GM18873 (cell line): Measurements from ENCODE around the gene NOTCH1.
"Not testable (repeated sequence)": the region's sequence is repeated elsewhere in the genome, so short reads cannot be mapped to it uniquely, and the experiment has no call there.

Source experiments
- ATAC-seq: cut with Tn5 transposase; IDR thresholded peaks from one replicate; pipeline ENCODE4 v1.9.1; 2021; ENCODE audit warnings: mild to moderate bottlenecking, moderate library complexity, moderate number of reproducible peaks; ENCODE audit not compliant: unreplicated experiment, low FRiP score

Gene NOTCH1

GRCh38 chr9:136579650-136580219 is 33.9 kb upstream of the NOTCH1 start:
- ATAC-seq, result not testable (repeated sequence)

- ATAC-seq, result no peak
Measured at GRCh38 chr9:136578915-136579649, 33.2 kb upstream of the NOTCH1 start.

- no peak for ATAC-seq
Measured at GRCh38 chr9:136578626-136578914, 32.7 kb upstream of the NOTCH1 start.

DNA sequence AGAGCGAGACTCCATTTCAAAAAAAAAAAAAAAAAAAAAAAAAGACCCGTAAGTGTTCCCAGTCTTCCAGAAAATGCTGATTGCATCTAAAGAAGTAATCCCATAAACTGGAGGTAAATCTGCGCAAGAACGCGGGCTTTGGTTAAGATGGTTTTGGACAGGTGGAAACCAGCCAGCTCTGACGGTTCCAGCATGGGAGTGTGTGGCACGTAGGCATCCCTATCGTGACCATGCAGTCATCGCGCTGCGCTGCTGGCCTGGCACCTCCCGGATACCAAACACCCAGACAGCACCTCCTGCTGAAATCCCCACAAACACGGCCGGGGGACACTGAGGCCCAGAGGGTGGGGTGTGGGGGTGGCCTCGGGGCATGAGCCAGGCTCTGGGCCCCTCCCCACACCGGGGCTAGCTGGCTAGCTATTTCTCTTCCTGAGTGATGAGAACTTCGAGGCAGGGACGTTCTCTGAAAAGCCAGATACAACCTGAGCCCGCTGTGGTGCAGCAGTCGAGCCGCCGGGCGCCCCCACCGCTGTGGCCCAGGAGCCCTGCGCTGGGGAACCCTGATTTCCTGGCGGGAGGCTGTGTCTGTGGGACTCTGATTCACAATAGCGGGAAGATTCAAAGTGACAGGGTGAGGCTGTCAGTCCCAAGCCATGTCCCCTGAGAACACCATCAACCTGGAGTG is 32.2 kb upstream of the NOTCH1 start:
- ATAC-seq, result no peak

GRCh38 chr9:136576269-136576626 is 30.4 kb upstream of the NOTCH1 start:
- ATAC-seq, result no peak

DNA sequence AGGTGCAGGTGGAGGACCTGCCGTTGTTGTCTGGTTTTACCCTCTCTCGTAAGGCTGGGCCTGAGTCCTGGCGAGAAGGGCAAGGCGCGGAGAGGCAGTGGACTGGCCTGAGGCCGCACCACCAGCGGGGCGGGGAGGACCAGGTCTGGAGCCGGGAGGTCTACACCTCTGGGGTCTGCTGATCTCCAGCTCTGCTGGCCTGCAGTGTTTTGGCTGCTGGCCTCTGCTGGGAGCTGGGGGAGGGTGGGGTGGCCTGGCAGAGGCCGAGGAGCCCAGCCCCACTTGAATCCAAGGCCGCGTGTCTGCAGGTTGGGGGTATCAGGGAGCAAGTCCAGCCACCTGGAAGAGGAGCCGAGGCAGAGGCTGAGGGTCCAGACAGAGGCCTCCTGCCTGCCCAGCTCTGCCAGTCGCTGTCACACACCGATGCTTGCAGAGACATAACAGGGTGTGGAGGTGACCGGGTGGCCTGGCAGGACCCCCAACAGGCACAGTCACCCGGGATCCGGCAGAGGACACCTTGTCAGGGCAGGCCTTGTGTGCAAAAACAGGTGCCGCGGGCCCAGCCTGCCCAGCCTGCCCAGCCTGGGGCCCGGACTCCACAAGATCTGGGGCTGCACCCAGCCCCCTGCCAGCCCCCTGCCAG is 29.9 kb upstream of the NOTCH1 start:
- ATAC-seq, result no peak

DNA sequence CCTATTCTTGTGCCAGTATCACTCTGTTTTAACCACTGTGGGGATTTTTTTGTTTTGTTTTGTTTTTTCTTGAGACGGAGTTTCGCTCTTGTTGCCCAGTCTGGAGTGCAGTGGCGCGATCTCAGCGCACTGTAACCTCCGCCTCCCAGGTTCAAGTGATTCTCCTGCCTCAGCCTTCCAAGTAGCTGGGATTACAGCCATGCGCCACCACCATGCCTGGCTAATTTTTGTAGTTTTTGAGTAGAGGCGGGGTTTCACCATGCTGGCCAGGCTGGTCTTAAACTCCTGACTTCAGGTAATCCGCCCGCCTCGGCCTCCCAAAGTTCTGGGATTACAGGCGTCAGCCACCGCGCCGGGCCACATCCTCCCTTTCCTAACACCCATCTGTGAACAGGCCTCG is 28.8 kb upstream of the NOTCH1 start:
- not testable (repeated sequence) for ATAC-seq

DNA sequence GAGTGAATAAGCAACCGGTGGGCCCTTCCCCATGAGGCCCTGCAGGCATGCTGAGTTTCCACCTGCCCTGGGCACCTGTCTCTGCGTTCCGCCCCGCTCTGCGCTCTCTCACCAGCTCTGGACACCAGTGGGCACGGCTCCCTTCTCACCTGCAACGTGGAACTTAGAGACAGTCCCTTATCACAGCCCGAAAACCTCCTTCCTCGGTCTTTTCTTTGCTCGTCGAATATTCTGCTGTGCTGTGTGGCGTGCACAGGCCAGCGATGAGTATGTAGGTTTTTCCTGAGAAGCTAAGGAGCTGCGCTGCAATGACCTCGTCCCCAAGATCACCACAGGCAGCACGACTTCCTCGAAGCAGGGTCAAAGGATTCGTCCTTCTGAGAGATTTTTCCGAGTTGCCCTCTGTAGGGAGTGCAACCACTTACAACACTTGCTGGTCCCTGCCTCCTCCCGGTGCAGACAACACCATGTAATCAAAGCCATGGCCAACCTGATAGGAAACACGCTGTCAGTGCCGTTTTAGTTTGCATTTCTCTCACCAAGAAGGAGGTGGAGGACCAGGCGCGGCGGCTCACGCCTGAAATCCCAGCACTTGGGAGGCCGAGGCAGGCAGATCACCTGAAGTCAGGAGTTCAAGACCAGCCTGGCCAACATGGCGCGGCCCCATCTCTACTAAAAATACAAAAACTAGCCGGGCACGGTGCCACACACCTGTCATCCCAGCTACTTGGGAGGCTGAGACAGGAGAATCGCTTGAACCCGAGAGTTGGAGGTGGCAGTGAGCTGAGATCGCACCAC is 27.2 kb upstream of the NOTCH1 start:
- no peak for ATAC-seq

DNA sequence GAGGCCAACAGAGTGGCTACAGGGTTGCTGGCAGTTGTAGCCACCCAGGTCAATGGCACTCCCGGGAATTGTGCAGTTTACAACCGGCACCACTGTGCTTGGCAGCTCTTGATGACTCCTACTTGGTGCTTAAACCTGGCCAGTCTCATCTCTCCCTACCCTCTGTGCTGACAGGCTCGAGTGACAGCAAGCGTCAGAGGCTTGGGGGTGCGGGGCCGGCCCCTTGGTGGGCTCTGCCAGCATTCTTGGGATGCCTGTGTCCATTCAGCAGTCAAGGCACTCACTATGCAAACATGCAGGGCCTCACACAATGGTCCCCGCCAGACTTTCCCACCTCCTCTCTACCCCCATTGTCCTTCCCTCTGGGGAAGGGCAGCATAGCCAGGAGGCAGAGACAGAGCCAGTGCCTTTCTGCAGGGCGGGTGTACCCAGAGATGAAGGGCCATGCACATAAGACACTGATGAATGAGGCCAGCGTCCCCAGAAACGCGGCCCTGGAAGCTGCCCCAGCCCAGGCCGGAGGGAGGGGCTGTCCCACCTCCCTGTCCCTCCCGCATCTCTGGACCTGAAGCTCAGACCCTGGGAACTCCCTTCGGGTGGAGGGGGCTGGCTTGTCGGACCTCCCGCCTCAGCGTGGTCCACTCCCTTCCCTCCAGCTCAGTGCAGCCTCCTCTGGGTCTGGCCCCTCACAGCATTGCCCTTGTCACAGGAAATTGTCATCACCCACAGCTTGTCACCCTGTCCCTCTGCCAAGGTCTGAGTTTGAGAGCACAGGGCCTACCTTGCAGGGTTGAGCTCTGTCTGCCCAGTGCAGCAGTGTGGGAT is 26.4 kb upstream of the NOTCH1 start:
- no peak for ATAC-seq

- ATAC-seq, result no peak
Measured at GRCh38 chr9:136571531-136571930, 25.7 kb upstream of the NOTCH1 start.

DNA sequence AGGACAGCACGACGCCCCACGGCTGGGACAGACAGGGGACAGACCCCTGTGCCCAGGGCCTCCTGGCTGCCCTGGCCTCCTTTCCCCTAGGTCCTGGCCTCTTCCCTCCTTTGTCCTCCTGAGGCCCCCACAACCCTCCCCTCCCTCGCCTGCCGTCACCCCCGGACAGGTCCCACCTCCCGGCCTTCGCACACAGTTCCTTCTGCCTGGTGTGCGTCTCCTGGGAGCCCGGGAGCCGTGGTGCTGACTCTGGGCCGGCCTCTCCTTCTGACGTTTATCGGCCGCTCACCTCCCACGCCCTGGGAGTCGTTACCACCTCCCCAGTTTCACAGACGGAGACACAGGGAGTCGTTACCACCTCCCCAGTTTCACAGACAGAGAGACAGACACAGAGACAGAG is 25.1 kb upstream of the NOTCH1 start:
- no peak for ATAC-seq

DNA sequence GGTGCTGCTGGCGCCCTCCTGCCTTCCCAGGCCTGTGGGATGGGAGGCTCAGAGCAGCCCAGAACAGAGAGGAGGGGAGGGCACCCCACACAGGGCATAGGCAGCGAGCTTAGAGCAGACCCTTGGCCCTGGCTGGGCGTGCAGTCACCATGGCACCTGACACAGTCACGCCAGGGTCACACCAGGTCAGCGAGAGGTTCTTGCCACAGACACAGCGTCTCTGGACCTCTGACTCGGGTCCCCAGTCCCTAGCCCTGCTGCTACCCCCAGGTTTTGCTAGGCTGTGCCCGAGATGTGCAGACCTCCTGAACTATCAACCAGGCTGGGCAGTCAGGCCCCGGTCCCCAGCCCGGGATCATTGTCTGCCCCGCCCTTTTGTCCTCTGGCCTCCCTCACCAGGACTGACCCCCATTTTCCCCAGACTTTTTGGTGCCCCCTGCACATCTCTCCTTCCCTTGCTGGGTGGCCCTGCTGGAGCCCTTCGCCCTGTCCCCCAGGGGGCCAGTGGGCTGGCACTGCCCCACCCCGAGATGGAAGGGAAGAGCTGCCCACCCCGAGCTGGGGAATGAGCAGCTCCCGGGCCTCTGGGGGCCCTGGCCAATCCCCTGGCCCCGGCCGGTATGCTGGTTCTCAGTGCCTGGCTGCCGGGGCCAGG is 24.5 kb upstream of the NOTCH1 start:
- ATAC-seq, result no peak

DNA sequence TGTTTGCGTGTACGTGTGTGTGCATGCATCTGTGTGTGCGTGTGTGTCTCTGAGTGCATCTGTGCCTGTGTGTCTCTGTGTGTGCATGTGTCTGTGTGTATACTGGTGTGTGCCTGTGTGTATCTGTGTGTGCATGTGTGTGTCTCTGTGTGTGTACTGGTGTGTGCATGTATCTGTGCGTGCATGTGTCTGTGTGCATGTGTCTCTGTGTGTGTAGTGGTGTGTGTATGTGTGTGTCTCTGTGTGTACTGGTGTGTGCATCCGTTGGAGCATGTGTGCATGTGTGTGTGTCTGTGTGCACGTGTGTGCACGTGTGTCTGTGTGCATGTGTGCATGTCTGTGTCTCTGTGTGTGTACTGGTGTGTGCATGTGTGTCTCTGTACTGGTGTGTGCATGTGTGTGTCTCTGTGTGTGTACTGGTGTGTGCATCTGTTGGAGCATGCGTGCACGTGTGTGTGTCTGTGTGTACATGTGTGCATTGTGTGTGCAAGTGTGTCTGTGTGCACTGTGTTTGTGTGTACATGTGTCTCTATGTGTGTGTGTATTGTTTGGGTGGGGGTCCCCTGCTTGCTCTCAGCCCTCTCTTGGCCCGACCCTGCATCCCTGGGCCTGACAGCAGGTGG is 23.8 kb upstream of the NOTCH1 start:
- ATAC-seq, result no peak

GRCh38 chr9:136568288-136569081 is 22.6 kb upstream of the NOTCH1 start:
- no peak for ATAC-seq

DNA sequence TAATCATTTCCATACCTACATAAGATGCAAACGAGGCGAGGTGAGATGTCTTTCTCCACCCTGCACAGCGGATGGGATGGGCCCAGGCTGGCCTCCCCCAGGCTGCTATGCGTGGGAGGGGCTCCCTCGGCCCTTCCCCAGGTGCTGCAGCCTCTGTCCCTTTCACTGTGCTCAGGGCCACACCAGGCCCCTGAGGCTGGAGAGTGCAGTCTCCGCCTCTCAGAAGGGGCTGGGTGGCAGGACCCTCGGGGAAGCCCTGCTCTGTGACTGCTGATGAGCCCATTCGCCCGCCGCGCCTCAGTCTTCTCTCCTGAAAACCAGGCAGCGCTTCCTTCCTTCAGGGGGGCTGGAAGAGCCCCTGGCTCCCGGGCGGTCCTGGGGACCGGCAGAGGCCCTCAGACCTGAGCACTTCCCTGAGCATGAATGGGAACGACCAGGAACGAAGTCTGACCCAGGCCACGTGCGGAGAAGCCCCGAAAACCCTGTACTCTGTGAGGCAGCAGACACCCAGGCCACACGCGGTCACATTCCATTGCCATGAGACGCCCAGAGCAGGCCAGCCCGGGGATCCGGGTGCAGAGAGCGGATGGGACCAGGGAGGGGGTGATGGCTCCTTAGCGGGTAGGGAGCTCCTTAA is 21.9 kb upstream of the NOTCH1 start:
- ATAC-seq, result no peak

DNA sequence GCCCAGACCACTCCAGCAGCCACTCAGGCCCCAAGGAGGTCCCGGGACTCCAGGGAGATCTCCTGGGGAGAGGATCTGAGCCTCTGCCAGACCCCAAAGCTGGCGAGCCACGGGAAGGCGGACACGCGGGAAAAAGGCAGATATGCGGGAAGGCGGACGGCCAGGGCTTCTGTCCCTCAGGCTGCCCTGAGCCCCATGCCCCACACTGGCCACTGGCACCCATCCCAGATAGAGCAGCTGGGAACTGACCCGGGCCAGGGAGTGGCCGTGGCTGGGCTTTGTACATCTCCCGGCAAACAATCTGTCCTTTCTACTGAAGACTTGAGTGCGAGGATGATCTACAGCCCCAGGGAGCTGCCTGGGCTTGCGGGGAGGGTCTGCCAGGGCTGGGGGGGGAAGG is 21.1 kb upstream of the NOTCH1 start:
- ATAC-seq, result no peak

DNA sequence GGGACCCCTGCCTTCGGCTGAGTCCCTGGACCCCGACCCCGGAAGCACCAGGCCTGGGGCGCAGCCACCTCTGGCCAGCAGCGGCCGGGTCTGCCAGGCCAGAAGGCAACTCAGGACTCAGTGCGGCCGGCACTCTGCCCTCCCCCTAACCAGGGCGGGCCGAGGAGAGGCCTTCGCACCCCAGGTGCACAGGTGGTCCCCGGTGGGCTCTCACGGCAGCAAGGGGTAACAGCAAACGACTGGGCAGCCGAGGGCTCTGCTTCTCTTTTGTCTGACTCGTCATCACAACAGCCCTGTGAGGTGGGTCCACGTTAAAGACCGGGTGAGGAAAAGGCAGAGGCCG is 20.7 kb upstream of the NOTCH1 start:
- ATAC-seq, result no peak
